Skin of body (tissue), 3 donors: ENCODE data around the gene DNAJC10. TPM values are rescaled to one million over a fixed set of nuclear protein-coding genes. Genes with fewer than 3 reads are reported as not detected.

Experiments
- DNase-seq: peaks from one replicate; lab custom pipeline; 2025; lab: John Stamatoyannopoulos, UW
- small RNA-seq: library from RNA; depleted of rRNA; stranded (forward); fragments of <200 nt; gene quantifications from one replicate; pipeline ENCODE3, GENCODE V24; 2014; ENCODE audit warnings: low replicate concordance
- total RNA-seq: library from RNA; depleted of rRNA; stranded (reverse); fragments of >200 nt; gene quantifications from one replicate; pipeline ENCODE4 v1.2.3, GENCODE V29; 2014

Gene DNAJC10
- total RNA-seq, 1 donor from 2014 or later = 55.6 TPM

DNA sequence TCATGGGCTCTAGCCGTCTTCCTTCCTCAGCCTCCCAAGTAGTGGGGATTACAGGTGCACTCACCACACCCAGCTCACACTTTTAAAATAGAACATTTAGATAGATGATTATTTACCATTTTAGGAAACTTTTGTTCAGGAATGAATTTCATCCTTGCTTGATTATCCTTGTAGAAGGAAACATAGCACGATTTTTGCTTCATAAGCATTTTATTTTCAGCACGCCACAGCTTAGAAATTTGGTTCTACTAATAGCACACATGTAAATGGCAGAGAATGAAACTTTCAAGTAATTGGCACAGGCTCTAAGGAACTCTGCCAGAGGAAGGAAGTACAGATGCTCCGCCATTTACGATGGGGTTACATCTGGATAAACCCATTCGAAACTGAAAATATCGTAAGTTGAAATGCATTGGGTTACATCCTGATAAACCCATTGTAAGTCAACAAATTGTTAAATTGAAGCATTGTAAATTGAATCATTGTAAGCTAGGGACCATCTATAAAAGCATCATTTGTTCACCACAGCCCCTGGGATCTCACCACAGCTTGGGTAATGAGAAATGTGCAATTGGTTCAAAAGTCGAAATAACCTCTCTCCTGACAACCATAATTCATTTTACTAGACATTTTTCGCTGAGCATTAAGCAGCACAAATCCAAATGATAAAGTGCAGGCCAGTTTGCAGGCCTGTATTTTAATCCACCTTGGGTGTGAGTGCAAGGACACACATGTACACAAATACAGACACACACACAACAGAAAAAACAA, 117.2 kb downstream of the DNAJC10 start:
- no peak for DNase-seq

DNA sequence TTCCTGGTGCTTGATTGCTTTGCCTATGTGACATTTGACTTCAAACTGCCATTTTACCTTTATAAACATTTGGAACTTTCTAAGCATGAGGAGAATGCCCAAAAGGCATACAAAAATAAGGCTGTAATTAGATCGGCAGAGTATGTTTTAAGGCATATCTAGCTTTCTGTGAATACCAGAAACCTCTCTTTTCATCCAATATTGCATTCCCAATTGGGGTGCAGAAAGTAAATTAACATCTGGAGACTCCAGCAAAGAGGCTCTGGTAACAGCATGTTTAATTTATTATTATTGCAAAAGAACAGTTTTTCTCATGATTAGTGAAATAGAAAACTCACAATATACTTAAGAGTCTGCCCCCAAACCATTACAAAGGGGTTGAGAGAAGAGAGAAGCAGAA, 118.2 kb downstream of the DNAJC10 start:
- no peak for DNase-seq

DNA sequence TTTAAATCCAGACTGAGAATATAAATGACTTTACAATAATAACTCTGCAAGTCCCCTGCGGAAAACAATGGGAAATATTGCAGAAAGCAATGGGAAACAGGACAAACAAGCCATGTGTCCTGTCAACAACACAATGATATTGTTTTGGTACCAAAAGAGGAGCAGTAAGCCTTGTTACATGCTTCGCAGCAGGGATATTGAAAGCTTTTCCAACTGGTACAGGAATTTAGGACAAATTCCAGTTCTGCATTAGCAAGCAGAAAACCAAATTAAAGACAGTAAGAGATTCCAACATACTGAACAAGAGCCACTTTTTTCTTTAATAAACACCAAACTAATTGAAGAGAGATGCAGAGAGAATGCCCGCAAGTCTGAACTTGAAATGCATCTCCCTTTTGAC, 120.4 kb downstream of the DNAJC10 start:
- DNase-seq = no peak

Small RNA genes lying within 50 kb of the gene (small RNA-seq; reads per million reads assigned to genes)
- gene RF00019 = not detected

Other genes with a start within 250 kb of the DNAJC10 start
- gene FRZB, start 150.4 kb downstream of the DNAJC10 start, total RNA-seq = 8.1 TPM